ENCODE measurements around the gene HMGN1.

The HMGN1 gene

DNA sequence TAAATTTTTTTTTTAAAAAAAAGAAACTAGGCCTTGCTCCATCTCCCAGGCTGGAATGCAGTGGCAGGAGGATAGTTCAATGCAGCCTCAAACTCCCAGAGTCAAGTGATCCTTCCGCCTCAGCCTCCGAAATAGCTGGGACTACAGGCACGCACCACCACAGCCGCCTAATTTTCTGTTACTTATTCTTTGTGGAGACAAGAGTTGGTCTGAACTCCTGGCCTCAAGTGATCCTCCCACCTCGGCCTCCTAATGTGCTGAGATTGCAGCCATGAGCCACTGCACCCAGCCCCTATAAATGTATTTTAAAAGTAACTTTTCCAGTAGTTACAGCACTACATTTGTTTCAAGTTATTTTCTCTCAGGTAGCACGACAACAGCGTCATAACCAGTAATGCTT is 37.7 kb downstream of the HMGN1 start:
- in situ Hi-C loops (cut with MboI; ENCODE audit: low sequenced_read_pairs): no loop called here

DNA sequence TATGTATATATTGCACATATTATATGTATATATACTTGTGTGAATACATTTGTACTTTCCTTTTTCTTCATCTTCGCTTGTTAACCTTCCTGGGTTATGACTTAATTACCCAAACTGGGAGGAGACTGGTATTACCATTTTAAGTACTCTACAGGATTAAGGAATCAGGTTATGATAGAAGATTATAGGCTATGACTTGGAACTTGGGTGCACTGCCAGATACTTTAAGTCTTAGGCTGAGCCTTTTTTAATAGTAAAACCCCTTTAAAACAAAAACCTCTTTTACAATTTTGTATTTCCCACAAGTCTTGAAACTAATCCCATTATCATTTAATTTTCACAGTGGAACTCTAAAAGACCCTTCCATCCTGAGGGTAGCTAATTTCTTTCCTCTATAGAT is 41.4 kb downstream of the HMGN1 start:
- in situ Hi-C loops (cut with MboI; ENCODE audit: low sequenced_read_pairs): no loop called here

DNA sequence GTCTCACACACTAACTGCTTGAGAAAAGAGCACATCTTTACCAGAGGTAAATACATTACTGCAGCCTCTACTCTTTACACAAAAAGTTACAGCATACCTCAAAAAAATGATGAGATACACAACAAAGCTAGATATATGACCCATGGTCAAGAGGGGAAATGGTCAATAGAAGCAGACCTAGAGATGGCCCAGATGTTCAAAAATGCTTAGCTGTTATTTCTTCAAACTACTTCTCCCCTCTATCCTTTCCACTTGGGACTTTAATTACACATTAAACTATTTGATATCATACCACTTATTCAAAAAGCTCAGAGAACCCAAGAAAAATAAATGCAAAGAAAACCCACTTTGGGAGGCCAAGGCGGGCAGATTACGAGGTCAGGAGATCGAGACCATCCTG is 48.3 kb downstream of the HMGN1 start:
- in situ Hi-C loops (cut with MboI; ENCODE audit: low sequenced_read_pairs): no loop called here

DNA sequence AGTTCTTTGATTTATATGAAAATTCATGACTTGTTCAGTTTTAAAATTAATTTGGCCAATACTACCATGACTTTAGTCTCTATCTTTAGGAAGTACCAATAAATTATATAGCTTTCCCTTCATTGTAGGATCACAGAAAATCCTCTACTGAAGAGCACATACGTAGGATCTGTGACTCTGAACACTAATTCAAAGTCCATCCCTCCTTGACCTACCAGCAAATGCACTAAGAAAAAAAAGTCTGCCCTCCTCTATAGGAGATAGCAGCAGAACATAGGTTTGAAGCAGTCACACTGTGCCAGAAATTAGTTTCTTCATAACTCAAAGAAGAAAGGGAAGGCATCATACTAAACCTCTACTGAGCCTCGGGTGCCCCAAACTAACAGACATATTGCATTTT is 52.0 kb downstream of the HMGN1 start:
- in situ Hi-C loops (cut with MboI; ENCODE audit: low sequenced_read_pairs): no loop called here
